Measurements from ENCODE around the gene GGNBP2.
"Not testable (repeated sequence)": the region's sequence is repeated elsewhere in the genome, so short reads cannot be mapped to it uniquely, and the experiment has no call there.

The GGNBP2 gene, protein sequence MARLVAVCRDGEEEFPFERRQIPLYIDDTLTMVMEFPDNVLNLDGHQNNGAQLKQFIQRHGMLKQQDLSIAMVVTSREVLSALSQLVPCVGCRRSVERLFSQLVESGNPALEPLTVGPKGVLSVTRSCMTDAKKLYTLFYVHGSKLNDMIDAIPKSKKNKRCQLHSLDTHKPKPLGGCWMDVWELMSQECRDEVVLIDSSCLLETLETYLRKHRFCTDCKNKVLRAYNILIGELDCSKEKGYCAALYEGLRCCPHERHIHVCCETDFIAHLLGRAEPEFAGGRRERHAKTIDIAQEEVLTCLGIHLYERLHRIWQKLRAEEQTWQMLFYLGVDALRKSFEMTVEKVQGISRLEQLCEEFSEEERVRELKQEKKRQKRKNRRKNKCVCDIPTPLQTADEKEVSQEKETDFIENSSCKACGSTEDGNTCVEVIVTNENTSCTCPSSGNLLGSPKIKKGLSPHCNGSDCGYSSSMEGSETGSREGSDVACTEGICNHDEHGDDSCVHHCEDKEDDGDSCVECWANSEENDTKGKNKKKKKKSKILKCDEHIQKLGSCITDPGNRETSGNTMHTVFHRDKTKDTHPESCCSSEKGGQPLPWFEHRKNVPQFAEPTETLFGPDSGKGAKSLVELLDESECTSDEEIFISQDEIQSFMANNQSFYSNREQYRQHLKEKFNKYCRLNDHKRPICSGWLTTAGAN

DNA sequence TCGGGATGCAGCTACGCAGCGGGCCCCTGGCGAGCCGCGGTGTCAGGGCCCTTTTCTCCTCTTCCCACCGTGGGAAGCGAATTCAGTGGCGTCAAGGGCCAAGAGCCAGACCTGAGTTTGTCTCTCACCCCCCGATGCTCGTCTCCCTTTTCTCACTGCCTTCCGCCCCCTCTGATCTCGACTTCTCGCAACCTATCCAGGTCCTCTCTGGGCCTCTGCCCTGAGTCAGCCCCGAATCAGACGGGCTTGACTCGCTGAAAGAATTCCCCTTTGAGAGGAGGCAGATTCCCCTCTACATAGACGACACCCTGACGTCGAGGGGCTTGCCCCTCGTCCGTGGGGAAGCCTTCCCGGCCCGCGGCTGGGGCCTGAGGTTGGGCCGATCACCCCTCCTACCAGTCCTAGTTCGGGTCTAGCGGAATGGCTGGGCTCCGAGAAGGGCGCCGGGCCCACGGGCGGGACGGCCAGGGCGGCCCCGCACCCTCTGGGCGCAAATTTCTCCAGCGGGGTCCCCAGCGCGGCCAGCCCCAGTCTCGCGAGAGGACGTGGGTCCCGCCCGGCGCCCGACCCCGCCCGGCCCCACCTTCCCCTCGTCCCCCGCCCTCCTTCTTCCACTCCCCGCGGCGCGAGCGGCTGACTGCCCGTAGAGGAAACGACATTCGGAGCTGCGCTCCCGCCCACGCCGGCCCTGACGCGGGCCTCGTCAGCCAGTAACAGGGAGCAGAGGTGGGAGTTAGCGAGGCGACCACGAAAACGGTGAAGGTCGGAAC, at the start of gene GGNBP2:
Gene GGNBP2, plus strand, starts transcription at position 613 of the 770 bp plus-strand sequence. CDS start 806 bp downstream, outside the sequence.
- peak; percentile 68 to 73 for DNase-seq

DNA sequence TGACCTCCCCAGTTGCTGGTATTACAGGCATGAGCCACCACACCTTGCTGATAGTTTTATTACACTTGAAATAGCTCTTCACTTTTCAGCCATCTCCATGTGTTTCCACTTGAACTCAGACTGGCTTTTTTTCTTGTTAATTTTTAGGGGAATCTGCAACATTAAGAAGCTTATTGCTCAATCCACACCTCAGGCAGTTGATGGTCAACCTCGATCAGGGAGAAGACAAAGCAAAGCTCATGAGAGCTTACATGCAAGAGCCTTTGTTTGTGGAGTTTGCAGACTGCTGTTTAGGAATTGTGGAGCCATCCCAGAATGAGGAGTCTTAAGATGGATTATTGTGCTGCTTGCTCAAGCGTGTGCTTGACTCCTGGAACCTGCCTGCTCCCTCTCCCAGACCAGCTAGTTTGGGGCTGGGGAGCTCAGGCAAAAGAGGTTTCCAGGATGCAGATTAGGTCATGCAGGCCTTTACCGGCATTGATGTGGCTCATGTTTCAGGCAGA, 49.6 kb upstream of the GGNBP2 start:
- DNase-seq: no peak

DNA sequence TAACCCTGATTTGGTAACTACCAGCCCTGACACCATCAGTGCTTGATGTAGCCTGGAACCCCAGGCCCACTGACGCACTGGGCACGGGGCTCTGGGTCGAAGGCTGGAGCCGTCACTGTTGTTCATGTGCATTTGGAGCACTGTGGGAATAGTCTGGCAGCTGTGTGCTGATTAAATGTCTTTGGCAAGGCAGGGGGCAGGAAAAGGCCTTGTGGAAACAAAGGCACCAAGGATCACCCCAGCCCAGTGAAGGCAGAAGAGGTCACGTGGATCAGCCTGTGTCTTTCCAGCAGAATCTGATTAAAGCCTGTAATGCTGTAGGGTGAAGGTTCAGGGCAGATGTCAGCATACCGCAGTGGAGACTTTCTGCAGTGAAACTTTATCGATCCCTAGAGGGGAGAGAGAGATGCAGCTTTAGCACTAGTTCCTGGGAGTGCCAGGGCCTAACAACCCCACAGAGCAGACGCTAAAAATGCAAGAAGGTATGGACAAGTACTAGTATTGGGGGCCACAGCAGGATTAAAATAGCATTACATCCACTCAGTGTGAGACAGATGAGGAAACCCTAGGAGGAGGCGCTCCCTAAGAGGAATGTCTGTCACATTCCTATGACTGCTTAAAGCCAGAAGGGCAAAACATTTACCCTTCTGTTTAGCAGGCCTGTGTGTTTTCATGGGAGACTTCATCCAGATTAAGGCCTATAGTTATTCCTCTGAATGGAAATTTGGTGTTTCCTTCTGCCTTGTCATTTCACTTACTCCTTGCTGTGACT, 48.5 kb upstream of the GGNBP2 start:
- no peak for DNase-seq

DNA sequence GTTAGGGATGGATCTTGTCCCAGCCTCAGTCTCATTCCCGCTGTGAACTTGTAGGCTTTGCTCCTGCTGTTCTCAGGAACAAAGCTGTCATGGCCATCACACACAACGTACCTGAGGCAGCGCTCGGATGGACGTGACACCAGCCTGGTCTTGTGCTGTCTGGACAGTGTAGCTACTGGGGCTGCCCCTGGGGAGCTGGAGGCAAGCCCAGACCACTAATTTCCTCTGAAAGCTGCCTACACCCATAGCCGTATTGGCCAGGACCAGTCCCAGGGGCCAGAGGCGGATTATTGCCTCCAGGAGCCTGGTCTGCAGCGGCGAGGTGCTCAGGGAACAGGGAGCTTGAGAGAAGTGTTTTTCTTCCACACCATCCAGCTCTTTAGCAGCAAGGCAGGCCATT, 46.6 kb upstream of the GGNBP2 start:
- no peak for DNase-seq

DNA sequence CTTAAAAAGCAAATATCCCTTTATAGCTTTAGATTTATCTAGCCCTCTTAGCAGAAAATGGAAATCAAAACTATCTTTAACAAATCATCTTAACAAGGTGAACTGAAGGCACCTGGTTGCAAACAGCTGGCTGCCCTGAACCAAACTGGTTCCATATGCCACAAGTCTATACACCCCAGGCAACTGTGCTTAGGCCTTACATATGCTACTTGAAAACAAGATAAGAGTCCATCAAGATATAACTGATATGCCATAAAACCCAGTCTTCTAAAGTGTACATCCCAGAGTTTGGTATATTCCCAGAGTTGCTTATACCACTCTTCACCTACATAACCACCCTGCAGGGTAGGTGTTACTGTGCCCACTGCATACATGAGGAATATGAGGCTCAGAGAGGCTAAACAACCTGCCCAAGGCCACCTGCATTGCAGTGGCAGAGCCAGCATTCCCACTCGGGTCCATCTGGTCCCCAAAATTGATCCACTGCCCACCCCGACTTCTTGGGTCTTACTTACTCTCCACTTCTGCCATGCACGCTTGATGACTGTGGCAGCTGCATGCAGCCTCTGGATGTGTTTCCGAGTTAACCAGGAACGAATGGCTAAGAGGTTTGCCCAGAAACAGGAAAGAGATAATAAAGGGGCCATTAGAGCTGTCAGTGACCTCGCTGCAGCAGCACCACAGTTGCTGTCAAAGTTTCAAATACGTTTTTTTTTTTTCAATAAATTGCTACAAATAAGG, 46.0 kb upstream of the GGNBP2 start:
- DNase-seq: no peak

DNA sequence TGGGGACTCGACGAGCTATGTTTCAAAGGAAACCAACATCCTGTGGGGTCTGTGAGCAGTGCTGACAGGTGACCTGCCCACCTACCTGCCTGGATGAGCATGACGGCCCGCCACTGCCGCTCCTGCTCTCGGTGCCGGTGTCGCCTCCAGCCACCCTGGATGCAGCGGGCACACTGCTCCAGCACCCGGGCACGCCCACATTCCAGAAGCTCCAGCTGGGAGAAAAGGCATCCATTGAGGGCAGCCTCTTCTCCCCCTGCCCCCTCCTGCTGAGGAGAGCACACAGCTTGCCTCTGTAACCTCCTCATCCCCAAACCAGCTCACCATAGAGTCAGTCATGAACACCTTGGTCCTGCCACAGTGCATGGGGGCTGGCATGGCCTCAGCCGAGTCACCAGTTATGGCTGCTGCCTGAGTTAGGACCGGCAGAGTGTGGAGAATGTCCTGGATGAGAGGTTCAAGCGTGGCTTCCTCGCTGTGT, 43.9 kb upstream of the GGNBP2 start:
- no peak for DNase-seq

DNA sequence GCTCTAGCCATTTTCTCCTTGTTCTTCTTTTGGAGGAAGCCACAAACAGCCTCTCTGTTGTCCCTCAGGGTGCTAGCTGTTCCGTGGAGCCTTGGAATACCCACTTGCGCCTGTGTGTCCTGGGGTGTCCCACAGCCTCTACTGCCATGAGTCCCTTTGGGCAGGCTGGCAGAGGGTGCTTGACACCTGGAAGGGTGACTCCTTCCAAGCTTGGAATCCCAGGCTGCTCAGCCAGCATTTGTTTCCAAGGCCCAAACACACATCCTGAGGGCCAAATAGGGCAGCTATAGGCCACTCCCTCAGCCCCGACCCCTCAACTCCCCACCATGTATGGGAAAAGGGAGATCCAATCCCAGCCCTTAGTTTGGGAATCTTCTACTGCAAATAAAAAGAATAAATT, 43.4 kb upstream of the GGNBP2 start:
- DNase-seq: no peak

DNA sequence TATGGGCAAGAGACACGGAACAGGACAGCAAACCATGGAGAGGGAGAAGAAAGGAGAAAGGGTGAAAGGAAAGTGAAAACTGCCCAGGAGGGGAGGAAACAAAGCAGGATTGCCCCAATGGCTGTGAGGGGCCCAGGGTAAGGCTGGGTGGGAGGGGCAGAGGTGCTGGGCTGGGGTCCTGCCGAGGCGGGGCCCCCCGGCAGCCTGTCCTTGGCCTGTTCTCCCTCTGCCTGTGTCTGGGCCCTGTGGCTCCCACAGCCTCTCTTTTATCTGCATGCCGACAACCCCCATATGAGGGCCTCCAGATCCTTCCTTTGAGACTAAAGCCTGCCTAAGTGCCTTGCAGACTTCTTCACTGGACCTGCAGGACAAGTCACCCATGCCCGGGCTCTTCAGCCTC, 42.8 kb upstream of the GGNBP2 start:
- no peak for DNase-seq

DNA sequence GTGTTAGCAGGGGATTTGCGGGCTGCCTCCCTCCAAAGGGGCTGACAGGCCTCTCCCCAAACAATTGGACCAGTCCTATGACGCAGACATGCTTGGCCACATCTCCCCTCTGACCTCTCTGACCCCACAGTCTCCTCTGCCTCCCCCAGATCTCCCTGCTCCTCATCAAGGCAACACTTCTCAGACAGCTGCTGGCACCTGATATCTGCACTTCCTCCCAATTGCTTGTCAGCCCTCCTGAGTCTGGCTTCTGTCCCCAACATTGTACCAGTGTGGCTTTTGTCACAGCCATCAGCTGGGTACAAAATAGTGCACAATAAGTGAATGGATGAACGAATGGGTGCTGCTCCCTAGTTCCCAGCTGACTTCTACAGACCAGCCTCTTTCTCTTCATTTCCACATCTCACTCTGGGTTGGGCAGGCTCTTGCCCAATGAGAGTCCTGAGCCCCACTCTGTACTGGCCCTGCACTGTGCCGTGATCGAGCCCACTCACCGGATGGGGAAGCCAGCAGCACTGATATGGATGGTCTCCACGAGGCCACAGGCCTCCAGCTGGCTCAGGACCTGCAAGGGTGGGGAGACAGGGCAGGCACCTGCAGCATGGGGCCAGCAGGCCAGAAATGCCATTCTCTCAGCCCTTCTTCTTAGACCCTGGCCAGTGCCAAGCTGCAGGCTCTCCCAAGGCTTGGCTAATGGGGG, 41.1 kb upstream of the GGNBP2 start:
- no peak for DNase-seq

DNA sequence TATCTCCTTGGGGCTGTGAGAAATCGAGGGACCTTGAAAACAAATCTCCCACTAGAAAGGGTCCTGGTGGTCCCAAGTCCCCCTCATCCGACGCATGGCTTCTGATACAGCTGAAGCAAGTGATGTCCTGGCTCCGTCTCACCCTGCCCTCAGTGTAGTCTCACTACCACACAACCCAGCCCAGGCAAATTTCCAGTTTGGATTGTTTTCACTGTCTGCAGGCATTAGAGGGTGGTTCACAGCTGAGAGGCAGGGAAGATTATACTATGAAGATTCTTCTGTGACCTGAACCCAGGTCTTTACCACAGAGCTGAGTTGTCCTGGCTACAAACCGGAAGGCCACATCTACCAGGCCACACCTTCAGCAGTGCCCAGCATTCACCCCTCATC, 40.6 kb upstream of the GGNBP2 start:
- no peak for DNase-seq

DNA sequence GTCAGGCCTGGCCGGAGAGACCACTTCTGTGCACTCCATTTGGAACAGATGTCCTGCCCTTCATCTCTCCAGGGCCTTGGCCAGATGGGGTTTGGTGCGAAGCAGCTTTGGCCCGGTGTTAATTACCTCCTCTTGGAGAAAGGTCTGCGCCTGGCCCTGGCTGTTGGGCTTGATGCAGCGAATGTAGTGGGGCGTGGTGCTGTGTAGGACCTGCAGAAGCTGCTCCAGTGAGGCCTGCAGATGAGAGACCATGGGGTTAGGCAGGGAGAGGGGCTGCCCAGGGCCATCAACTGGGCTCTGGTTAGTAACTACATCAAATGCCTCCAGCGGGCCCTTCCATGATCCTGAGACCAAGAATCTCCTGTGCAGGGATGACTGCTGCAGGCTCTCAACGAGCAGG, 39.5 kb upstream of the GGNBP2 start:
- no peak for DNase-seq

DNA sequence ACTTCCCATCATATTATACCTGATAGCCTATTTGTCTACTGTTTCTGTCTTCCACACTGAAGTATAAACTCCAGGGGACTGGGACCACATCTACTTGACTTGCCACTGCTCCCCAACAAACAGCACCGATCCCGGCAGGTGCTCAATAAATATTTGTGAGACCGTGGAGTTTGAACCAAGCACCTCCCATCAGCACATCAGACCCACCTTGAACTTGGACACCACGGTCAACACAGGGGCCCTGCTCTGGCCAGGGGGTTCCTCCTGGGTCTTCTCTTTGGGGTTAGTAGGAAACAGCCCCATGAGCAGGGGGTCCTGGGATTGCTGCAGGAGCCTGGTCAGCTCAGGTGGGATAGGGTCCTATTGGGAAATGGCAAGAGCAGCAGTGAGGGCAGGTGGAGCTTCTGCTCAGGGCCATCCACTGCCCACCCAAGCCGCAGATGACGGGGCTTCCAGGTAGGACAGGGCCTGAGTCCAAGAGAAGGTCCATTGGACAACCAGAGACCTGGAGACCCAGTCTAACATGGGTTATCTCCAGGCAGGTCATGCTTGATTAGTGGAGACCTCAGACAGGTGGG, 38.4 kb upstream of the GGNBP2 start:
- no peak for DNase-seq

DNA sequence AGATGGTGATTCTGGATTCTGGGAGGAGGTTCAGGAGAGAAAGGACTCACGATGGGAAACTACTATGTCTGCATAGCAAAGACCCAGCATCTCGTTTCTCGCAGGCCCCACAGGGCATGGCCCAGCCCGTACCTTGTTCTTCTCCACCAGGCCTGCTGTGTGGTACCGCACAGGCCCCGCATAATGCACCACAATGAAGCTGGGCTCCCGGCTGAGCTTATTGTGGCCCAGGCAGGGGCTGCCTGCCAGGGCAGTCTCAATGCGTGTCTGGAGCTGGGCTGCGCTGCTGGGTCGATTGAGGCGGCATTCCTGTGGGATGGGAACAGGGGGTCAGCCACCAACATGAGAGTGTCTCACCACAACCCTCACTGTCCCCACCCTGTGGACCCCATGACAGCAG, 37.9 kb upstream of the GGNBP2 start:
- DNase-seq: no peak

DNA sequence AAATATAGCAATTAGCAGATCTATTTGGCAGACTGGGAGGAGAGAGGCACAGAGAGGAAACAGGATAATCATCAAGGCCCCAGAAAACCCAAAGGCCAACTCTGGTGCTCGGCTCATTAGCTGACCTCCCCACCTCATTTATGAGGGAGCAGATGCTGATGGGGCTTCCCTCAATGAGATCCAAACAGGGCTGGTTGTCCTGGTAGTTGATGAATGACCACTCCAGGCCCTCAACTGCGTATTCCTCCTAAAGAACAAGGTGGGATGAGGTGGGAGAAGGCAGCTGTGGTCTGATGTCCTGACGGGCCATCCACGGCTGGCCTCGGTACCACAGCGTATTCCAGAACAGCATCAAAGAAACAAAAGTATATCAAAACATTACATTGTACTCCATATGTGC, 37.5 kb upstream of the GGNBP2 start:
- no peak for DNase-seq

DNA sequence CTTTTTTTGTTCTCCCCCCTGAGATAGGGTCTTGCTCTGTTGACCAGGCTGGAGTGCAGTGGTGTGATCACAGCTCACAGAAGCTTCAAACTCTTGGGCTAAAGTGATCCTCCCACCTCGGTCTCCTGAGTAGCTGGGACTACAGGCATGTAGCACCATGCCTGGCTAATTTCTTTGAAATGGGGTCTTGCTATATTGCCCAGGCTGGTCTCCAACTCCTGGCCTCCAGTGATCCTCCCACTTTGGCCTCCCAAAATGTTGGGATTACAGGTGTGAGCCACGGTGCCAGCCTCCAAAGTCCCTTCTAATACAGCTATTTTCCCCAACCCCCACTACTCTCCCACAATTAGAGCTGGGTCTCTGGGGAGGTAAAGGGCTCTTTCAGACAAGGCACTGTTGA, 36.3 kb upstream of the GGNBP2 start:
- not testable (repeated sequence) for DNase-seq

DNA sequence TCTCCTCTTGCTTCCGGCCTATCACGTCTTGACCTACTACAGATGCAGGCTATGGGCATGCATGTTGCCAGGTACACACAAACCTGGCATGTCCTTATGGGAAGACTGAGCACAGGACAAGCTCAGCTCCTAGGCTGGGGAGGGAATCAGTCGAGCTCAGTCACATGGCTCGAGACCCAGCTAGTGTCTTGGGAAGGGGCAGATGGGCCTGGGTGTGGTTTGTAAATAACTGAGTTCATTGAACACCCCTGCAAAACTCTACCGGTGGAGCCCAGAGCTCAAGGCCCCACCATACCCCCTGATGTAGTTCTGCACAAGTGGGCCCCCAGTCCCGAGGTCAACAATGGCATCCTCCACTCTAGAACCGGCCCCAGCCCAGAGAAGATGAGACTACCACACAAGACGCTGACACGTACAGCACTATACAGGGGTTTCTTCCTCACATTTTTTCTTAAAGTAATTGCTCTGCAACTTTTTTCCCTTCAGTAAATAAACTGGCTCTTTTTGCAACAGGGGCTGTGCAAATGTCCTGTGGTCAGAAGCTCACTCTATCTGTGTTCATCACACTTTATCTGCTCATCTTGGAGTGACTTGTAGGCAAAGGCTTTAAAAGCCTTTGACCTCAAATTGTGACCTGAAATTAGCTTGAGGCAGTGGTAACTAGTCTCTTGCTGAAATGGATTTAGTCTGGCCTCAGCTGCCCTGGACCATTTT, 35.3 kb upstream of the GGNBP2 start:
- DNase-seq: no peak

DNA sequence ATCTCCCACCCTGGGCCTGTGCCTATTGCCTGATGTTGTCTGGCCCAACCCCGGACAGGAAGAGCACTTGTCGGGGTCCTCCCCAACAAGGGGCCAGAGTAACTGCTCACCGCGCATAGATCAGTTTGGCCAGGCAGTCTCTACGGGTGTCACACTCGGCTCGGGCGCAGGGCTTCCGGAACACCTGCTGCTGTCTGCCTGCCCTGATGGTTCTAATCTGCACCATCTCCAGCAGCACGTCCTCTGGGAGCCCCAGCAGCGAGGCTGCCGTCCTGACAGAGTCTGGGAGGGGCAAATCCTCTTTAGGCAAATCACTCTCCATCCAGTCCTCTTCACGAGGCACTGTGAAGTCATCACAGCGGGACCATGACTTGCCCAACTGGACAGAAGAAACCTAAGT, 34.1 kb upstream of the GGNBP2 start:
- DNase-seq: no peak

DNA sequence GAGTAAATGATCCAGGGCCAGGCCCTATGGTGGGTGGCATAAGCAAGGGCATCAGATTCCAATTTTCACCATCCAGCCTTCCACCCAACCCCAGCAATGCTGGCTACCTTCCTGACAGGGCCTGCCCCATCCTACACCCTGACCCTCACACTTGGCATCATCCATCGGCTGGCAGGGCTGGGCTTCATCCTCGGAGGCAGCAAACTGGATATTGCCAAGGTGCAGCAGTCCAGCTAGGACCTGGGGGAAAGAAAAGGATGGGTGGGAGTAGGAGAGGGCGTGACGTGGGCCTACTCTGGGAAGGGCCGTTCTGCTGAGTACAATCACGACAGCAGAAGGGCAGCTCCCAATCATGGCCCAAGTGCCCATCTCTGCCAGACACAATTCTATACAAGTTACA, 33.5 kb upstream of the GGNBP2 start:
- DNase-seq: no peak

DNA sequence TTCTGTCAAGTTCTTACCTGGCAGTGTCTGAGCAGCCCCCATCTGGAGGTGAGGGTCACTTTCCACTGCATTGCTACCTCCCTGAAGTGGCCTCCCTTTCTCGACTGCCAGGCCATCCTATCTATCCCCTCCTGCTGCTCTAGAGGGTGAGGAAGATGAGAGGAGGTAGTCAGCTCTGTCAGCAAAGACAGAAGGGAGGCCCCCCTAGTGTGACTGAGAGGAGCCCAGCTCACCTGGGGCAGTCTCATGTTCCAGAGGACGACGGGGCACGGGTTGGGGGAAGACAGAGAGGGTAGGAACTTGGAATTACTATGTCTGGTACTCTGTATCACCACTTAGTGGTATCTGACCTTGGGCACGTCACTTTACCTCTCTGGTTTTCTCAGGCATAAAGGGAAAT, 32.1 kb upstream of the GGNBP2 start:
- no peak for DNase-seq

DNA sequence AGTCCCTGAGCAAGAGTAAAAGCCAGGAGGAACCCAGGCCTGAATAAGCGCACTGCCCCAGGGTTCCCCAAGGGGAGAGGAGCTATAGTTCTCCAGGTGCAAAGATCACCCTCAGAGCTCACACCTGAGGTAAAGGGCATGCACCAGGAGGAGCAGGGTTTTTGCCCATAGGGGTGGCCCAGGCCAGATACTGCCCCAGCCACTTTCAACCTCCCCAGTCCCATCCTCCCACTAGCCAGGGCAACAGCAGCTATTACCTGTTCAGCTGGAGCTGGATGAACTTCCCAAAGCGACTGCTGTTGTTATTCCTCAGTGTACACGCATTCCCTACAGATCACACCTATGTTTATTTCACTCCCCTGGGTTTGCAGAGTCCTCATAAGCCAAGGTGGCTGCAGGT, 29.9 kb upstream of the GGNBP2 start:
- DNase-seq: no peak

All from cerebellar nuclear complex (tissue), 1 donor.